EL (cell line): ENCODE measurements around the gene PSMD4.

Source experiments
- DNase-seq: peaks from one replicate; pipeline ENCODE4 v3.0.0-alpha.2; 2016

Gene PSMD4

GRCh38 chr1:151311011-151311410 is 56.5 kb downstream of the PSMD4 start:
- DNase-seq: no peak

- DNase-seq: peak; percentile 100
These were observed 57.2 kb downstream of the PSMD4 start for GRCh38 chr1:151311589-151312331.

- DNase-seq: no peak
These were observed 57.9 kb downstream of the PSMD4 start for GRCh38 chr1:151312411-151312810.

GRCh38 chr1:151312826-151313225 is 58.3 kb downstream of the PSMD4 start:
- DNase-seq: no peak

- no peak for DNase-seq
These were observed 59.0 kb downstream of the PSMD4 start for GRCh38 chr1:151313501-151313900.

GRCh38 chr1:151314137-151314875 is 59.8 kb downstream of the PSMD4 start:
- peak; percentile 90 for DNase-seq

- no peak for DNase-seq
These were observed 61.2 kb downstream of the PSMD4 start for GRCh38 chr1:151315565-151316235.
